Neutrophil (primary cell): Measurements from ENCODE around the gene ACTA1.

Experiments used
- H3K27ac ChIP-seq: fragments of 200-600 bp; sonication (generic); 2 replicates; pipeline ENCODE4 v1.5.1; 2016; ENCODE audit warnings: mild to moderate bottlenecking, moderate library complexity
- H3K27me3 ChIP-seq: fragments of 200-600 bp; sonication (generic); 2 replicates; pipeline ENCODE4 v1.6.0; 2016; ENCODE audit warnings: mild to moderate bottlenecking
- H3K36me3 ChIP-seq: fragments of 200-600 bp; sonication (generic); 2 replicates; pipeline ENCODE4 v1.5.1; 2017
- H3K4me1 ChIP-seq, 2 experiments: fragments of 200-600 bp in 1 of 2; sonication (generic) in 1 of 2; 1 replicate in 1 of 2; 2 replicates in 1 of 2; pipeline versions ENCODE4 v1.5.1 to v1.6.1; 2013 to 2016; ENCODE audit warnings: low read depth in 1 of 2, low read length in 1 of 2, mild to moderate bottlenecking in 1 of 2, moderate library complexity in 1 of 2; ENCODE audit not compliant: control insufficient read depth in 1 of 2, insufficient read depth in 1 of 2
- H3K4me3 ChIP-seq, 2 experiments: fragments of 200-600 bp in 1 of 2; sonication (generic) in 1 of 2; 1 replicate in 1 of 2; 2 replicates in 1 of 2; pipeline ENCODE4 v1.5.1; 2013 to 2016; ENCODE audit warnings: low read depth in 1 of 2, low read length in 1 of 2, mild to moderate bottlenecking in 1 of 2, moderate library complexity in 1 of 2
- H3K9me3 ChIP-seq: fragments of 200-600 bp; sonication (generic); 2 replicates; pipeline ENCODE4 v1.5.1; 2016
- CTCF ChIP-seq: fragments of 200-600 bp; sonication (generic); IDR thresholded peaks from 2 replicates; pipeline ENCODE4 v1.5.1; 2016; ENCODE audit warnings: antibody characterized with exemption

ACTA1 gene

GRCh38 chr1:229440851-229441537 is 7.1 kb upstream of the ACTA1 start:
- Histone ChIP-seq H3K4me1 (no peaks in the 10 kb centered on the region), H3K36me3 (peaks cover 53% of the 10 kb centered on the region), H3K27ac (no peak overlapping the region), H3K27me3 (peaks cover 13% of the 10 kb centered on the region), H3K9me3 (no peaks in the 10 kb centered on the region), H3K4me3 (no peak overlapping the region)
- TF ChIP-seq CTCF, result no peak

GRCh38 chr1:229438021-229438420 is 4.1 kb upstream of the ACTA1 start:
- H3K4me1 ChIP-seq, result no peaks in the 10 kb centered on the region
- no peaks in the 10 kb centered on the region for H3K9me3 ChIP-seq
- no peak overlapping the region for H3K27ac ChIP-seq
- H3K4me3 ChIP-seq, result no peak overlapping the region
- H3K36me3 ChIP-seq, result peaks cover 30% of the 10 kb centered on the region
- TF ChIP-seq CTCF, result no peak
- peaks cover 43% of the 10 kb centered on the region for H3K27me3 ChIP-seq

GRCh38 chr1:229437443-229437842 is 3.5 kb upstream of the ACTA1 start:
- Histone ChIP-seq H3K4me1 (no peaks in the 10 kb centered on the region), H3K27ac (no peak overlapping the region), H3K27me3 (peaks cover 49% of the 10 kb centered on the region), H3K36me3 (peaks cover 26% of the 10 kb centered on the region), H3K4me3 (no peak overlapping the region), H3K9me3 (no peaks in the 10 kb centered on the region)
- TF ChIP-seq CTCF, result no peak

GRCh38 chr1:229436201-229436600 is 2.3 kb upstream of the ACTA1 start:
- Histone ChIP-seq H3K36me3 (peaks cover 16% of the 10 kb centered on the region), H3K27me3 (peaks cover 61% of the 10 kb centered on the region), H3K9me3 (no peaks in the 10 kb centered on the region), H3K4me1 (peaks cover 0 to 9% of the 10 kb centered on the region in 2 experiments), H3K27ac (no peak overlapping the region), H3K4me3 (no peak overlapping the region)
- no peak for TF ChIP-seq CTCF

GRCh38 chr1:229434641-229435051 is 752 bp upstream of the ACTA1 start:
- Histone ChIP-seq H3K36me3 (peaks cover under 1% of the 10 kb centered on the region), H3K4me1 (peaks cover 0 to 9% of the 10 kb centered on the region in 2 experiments), H3K27ac (no peak overlapping the region), H3K9me3 (no peaks in the 10 kb centered on the region), H3K4me3 (no peak overlapping the region), H3K27me3 (peaks cover 76% of the 10 kb centered on the region)
- TF ChIP-seq CTCF, result no peak
